HG03159 (cell line): Measurements from ENCODE around the gene ALDH1A1.
"Not testable (repeated sequence)": the region's sequence is repeated elsewhere in the genome, so short reads cannot be mapped to it uniquely, and the experiment has no call there.

Experiments
- ATAC-seq: cut with Tn5 transposase; IDR thresholded peaks from one replicate; pipeline ENCODE4 v1.9.1; 2021; ENCODE audit warnings: mild to moderate bottlenecking, moderate library complexity; ENCODE audit not compliant: unreplicated experiment

The ALDH1A1 gene

GRCh38 chr9:72862788-72863187 is 90.1 kb downstream of the ALDH1A1 start:
- not testable (repeated sequence) for ATAC-seq

GRCh38 chr9:72858089-72858912 is 94.6 kb downstream of the ALDH1A1 start:
- ATAC-seq: no peak

GRCh38 chr9:72857624-72857996 is 95.2 kb downstream of the ALDH1A1 start:
- ATAC-seq: no peak

GRCh38 chr9:72856972-72857623 is 95.8 kb downstream of the ALDH1A1 start:
- ATAC-seq: peak; percentile 57

GRCh38 chr9:72855890-72856523 is 96.8 kb downstream of the ALDH1A1 start:
- no peak for ATAC-seq

- no peak for ATAC-seq
Observed at GRCh38 chr9:72855321-72855720, 97.5 kb downstream of the ALDH1A1 start.
